Kidney capillary endothelial cell (primary cell): Measurements from ENCODE around the gene PAQR7.

Experiments
- DNase-seq: peaks from one replicate; pipeline ENCODE4 v3.0.0-alpha.2; 2018; ENCODE audit warnings: low spot score

Gene PAQR7

GRCh38 chr1:25875154-25875855, at the start of gene PAQR7:
Gene PAQR7, minus strand, starts transcription at chr1:25875708. Its CDS starts 11,869 bp downstream, at chr1:25863839.
- DNase-seq, result peak; percentile 50

GRCh38 chr1:25924454-25924853, 48.9 kb upstream of the PAQR7 start:
- no peak for DNase-seq

- peak; percentile 31 for DNase-seq
These were observed 47.6 kb upstream of the PAQR7 start for GRCh38 chr1:25922971-25923552.

GRCh38 chr1:25922056-25922970, 46.8 kb upstream of the PAQR7 start:
- no peak for DNase-seq

- no peak for DNase-seq
These were observed 43.1 kb upstream of the PAQR7 start for GRCh38 chr1:25918615-25919014.

GRCh38 chr1:25917996-25918395, 42.5 kb upstream of the PAQR7 start:
- DNase-seq, result no peak

- no peak for DNase-seq
These were observed 41.0 kb upstream of the PAQR7 start for GRCh38 chr1:25916460-25916859.

GRCh38 chr1:25914074-25914995, 38.8 kb upstream of the PAQR7 start:
- DNase-seq, result no peak

GRCh38 chr1:25913206-25913605, 37.7 kb upstream of the PAQR7 start:
- DNase-seq, result no peak

GRCh38 chr1:25912076-25912831, 36.7 kb upstream of the PAQR7 start:
- peak; percentile 69 for DNase-seq

GRCh38 chr1:25911162-25911561, 35.7 kb upstream of the PAQR7 start:
- DNase-seq, result no peak

GRCh38 chr1:25909040-25909439, 33.5 kb upstream of the PAQR7 start:
- no peak for DNase-seq

- DNase-seq, result no peak
These were observed 32.7 kb upstream of the PAQR7 start for GRCh38 chr1:25908161-25908560.

GRCh38 chr1:25907601-25908000, 32.1 kb upstream of the PAQR7 start:
- no peak for DNase-seq

GRCh38 chr1:25906644-25907300, 31.3 kb upstream of the PAQR7 start:
- DNase-seq, result no peak

- peak; percentile 84 for DNase-seq
These were observed 30.5 kb upstream of the PAQR7 start, which contains the start of gene STMN1 for GRCh38 chr1:25905680-25906643. Gene STMN1, minus strand, starts transcription at chr1:25906419. Its CDS starts 1,743 bp downstream, at chr1:25904676.

GRCh38 chr1:25904943-25905679, 29.6 kb upstream of the PAQR7 start:
- DNase-seq, result peak; percentile 87

- no peak for DNase-seq
These were observed 28.5 kb upstream of the PAQR7 start for GRCh38 chr1:25903986-25904385.
